CD4-positive, alpha-beta T cell treated with Interleukin-17A for 1 hour (primary cell): ENCODE data around the gene SP4.

Experiments used
- DNase-seq: peaks from one replicate; pipeline ENCODE4 v3.0.0-alpha.2; 2020

SP4 gene

DNA sequence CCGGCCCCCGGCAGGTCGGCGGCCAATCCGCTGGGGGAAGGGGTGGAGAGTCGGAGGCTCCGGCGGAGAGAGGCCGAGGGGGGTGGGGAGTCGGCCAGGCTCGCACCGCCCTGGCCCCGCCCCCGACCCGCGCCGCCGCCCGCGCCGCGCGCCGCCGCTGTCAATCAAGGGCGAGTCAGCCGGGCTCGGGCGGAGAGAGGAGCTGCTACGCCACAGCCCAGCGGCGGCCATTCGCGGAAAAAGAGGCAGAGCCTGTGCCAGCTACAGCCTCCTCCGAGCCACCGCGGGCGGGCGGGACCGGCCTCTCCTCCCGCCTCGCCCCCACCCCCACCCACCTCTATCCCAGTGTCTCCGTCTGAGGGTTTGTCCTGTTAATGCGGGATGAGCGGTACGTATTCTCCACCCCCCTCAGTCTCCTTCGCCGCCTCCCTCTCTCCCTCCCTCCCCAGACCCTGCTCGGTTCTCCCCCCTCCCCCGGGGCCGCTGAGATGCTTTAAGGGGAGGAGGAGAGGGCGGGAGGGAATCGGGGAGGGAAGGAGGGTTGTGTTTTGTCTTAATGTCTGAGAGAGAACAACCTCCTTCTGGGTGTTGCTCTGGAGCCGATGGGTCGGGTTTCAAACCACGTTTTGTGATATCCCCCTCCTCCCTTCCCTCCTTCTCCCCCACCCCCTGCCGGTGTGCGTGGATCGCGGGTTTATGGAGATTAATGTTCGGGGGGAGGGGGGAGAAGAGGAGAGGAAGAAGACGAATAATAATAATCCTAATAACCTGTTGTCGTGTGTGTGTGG is at the start of gene SP4:
SP4 (plus strand) TSS at position 213 of the 788 bp plus-strand sequence; CDS start at position 382, 169 bp downstream.
- peak; percentile 96 for DNase-seq

DNA sequence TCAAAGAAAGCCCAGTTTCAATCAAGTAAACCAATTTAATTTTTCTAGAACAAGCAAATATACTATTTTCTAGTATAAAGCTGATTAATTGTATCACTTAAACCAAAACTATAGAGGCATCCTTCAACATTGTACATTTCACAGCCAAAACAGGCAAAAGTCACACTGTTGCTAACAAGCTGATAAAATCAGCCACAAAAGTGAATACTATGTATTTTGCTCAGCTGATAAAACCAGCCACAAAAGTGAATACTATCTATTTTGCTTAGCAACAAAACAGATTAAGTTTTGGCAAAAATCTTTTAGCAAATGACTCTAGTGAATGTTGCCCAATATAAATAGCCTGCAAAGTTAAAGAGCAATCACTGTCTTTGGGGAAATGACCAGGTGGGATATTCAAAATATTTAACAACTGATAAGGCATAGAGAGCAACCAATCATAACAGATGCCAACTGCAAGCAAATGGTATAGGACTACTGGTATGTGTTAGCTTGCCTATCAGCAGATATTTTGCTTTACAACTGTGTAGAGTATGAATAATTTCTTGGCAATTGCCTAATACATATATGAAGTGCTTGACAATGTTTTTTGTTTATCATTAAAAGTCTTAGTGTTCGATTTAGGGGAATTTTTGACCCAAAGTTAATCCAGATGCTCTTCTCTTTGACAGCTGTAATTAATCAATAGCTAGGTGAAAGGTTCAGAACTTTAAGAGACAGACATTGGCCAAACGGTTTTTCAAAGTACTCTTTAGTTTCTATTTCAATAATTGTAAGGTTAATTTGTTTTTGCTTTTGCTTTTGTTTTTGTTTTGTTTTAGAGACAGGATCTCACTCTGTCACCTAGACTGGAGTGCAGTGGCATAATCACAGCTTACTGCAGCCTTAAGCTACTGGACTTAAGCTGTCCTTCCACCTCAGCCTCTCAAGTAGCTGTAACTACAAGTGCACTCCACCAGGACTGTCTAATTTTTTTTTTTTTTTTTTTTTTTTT is 44.4 kb upstream of the SP4 start:
- peak; percentile 42 for DNase-seq

DNA sequence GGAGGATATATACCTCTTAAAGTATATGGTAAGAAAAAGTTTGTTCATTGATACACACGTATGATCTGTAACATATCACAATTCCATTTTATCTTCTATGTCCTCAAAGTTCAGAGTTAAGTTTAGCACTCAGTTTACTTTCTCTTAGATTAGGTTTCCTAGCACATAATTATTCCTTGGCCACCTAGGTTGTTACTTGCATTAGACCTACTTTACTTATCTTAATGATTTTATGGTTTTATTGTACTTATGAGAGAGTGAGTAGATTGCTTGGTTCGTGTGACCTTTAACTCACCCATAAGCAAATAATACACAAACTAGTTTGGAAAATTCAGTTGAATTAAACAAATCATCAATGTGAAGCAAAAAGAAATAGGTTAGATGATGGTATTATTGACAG is 33.9 kb upstream of the SP4 start:
- no peak for DNase-seq

DNA sequence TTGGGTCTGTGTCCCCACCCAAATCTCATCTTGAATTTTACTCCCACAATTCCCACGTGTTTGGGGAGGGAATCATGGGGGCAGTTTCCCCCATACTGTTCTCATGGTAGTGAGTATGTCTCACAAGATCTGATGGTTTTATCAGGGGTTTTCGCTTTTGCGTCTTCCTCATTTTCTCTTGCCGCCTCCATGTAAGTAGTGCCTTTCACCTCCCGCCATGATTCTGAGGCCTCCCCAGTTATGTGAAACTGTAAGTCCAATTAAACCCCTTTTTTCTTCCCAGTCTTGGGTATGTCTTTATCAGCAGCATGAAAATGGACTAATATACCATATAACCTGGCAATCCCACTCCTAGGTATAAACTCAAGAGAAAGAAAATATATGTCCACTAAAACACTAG is 25.9 kb upstream of the SP4 start:
- DNase-seq: no peak

DNA sequence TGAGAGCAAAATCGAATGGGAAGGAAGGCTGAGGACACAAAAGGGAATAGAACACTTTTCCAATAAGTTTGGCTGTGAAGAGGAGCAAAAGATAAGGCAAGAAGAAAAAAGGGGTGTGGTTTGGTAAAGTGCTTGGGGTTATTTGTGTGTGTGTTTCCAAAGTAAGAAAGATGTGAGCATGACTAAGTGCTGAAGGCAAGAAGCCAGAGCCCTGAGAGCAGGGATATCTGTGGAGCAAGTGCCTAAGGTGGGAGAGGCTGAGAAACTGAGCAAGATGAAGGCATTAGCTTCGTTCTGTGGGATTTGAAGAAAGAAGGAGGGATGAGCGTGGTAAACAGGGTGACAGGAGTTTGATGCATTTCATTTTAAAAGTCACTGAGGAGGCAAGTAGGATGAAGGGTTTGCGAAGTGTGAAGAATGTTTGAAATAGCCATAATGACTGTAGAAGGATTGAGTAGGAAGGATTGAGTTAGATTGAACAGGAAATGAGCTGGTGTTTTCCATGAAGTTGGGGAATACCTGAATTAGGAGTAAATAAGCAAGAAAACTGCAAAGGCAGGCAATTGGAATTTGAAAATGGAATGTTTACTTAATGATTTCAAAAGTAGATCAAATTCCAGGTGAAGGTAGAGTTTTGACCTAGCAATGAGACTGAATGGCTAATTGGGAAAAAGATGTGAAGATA is 19.9 kb upstream of the SP4 start:
- no peak for DNase-seq

DNA sequence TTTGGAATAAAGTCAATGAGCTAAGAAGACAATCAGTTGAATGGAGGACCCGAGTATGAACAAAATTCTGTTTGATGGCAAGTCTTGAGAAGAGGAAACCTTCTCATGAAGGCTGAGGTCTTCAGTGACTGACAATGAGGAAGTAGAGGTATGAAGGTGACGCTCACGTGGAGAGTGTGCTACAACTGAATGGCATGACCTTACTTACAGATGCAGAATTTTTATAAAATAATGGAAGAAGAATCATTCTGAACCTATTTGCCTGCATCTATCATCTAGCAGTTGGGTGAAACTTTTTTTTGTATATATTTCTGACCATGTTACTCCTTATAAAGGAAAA is 19.4 kb upstream of the SP4 start:
- no peak for DNase-seq

DNA sequence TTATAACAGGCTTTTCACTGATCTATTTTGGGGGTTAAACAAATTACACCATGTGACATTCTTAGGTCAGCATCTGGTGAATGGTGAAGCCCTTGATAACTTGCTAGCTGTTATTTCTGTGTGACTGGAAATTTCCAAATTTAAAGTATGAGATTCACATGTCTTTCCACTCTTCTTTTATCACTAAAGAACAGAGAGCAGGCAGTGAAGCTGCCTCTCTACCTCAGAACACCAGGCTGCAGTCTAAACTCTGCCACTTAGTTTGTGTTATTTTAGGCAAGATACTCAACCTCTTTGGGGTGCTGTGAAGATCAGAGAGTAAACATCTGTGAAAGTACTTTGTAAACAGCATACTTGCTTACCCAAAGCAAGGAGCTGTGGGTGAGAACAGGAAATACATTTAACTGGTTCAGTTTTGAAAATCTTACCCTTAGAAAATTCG is 15.5 kb upstream of the SP4 start:
- DNase-seq: peak; percentile 47

DNA sequence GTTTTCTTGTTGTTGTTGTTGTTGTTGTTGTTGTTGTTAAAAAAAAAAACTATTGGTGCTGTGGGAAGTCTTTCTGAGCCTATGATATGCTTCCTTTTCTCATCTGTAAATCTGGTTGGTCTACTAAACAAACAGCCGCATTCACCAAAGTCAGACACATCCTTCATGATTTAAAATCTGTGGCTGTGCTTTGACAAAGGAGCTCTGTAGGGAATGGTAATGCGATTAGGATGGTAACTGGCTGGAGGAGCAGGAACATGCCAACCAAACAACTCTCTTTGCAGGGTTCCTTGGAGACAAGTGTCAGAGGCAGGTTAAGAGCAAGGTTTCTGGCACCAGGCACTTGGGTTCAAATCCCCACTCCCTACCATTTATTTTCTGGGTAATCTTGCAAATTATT is 14.9 kb upstream of the SP4 start:
- DNase-seq: no peak

DNA sequence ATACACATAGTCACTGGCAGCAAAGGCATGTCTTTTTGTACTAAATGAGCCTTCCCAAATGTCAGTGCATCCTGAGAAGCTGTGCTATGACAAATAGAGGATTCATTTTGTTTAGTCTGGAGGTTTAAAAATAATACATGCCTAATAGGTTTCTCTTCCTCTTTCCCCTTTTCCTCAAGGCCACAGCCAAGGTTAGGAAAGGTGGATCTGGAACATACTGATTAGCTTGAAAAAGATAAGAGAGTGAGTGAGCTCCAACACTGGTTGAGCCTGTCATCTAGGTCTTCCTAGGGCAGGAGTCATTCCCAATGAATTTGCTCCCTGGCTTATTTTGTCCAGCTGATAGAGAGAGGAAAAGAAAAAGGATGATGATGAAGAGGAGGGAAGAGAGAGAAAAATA is 14.4 kb upstream of the SP4 start:
- DNase-seq: no peak

DNA sequence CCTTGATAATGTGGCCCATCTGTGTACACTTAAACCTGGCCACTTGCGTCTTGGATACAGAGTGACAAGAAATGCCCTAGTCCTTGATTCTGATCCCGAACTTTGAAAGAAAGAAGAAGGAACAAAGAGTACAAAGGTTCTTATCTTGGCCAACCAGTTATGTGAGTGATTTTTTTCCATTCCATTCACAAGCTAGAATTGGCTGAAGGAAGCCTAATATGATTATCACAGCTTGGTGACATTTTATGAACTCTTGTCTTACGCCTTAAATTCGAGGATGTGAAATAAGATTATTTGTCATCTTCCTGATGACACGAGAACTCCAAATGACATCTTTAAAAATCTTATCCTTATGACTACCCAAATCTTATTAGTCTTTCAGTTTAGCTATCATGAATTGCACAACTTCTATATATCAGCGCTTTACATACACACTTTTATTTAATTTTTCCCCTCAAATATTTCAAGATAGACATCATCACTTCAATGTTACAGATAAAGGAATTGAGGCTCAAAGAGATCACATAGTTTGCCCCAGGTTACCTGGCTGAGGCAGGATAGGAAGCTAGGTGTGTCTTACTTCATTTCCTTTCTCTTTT is 13.0 kb upstream of the SP4 start:
- no peak for DNase-seq

DNA sequence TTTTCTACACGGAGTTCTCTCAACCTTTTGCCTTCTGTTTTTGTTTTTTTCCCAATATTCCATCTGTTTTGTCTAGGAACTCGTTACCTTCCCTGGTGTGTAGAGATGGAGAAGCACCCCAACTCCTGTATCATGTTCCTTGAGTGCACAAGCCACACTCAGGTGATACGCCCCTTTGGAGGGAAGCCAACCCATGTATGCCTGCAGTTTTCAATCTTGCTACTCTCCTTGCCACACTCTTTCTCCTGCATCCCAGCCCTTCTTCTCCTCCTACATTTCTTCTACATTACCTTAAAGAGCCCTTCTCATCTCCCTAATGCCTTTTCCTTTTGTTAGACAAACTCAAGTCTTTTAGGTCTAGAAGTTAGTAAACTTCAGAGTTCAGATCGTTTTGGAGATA is 10.2 kb upstream of the SP4 start:
- no peak for DNase-seq

DNA sequence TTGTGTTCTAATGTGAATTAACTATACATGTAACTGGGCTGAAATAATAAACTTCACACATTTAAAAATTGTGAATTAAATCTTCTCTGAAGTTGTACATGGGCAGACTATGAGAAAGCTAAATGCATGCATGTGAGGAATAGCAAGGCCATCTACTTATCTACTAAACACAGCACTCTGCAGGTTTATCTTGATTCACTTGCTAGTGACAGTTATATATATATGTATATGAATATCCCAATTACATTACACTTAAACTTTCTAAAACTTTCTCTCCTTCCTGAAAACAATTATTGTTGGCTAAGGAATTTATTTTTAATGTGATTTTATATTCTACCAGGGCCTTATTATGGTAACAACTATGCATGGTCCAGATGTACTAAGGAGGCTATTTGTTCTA is 5.1 kb upstream of the SP4 start:
- DNase-seq: no peak

DNA sequence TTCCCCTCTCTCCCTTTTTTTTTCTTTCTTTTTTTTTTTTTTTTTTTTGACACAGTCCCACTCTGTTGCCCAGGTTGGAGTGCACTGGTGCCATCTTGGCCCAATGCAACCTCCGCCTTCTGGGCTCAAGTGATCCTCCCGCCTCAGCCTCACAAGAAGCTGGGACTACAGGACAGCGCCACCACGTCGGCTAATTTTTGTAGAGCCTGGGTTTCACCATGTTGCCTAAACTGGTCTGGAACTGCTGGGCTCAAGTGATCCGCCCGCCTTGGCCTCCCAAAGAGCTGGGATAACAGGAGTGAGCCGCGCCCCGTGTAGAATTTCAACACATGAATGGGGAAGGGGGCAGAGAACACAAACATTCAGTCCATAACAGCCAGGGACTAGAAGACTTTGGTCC is 2.6 kb upstream of the SP4 start:
- DNase-seq: no peak

DNA sequence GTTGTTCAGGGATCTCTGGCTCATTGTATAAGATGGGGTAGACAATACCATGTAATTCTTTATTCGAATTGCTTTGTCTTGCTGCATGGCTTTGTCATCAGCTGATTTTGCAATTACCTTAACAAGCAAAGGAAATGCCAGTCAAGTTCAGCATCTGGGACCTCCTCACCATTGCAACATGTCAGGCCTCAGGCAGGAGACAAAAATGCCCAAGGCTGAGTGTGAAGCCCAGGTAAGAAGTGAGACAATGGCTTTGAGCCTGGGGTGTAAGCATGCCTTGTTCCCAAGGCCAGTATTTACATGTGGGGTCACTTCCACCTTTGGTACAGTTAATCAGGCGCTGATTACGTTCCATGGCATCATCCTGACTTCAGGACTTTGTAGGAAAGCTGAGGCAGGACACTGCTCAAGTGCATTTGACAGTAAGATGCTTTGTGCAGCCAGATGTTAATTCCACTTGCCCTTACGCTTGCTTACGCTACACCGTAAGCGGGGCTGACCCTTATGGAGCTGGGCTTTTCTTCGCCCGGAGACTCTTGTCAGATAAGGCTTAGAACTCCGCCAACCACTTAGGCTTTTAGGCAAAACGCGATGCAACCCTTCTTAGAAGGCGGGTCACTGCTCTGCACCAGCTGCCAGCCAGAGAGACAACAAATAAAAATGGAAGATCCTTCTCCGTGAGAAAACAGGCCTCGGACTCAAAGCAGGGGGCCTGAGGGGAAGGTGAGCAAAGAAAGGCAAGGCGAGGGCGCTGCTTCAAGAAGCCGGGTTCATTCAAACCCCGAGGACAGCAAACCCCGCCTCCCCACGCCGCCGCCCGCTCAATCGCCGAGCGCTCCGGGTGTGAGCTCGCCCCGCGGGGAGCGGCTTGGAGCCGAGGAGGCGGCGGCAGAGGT is 1.3 kb upstream of the SP4 start:
- no peak for DNase-seq

DNA sequence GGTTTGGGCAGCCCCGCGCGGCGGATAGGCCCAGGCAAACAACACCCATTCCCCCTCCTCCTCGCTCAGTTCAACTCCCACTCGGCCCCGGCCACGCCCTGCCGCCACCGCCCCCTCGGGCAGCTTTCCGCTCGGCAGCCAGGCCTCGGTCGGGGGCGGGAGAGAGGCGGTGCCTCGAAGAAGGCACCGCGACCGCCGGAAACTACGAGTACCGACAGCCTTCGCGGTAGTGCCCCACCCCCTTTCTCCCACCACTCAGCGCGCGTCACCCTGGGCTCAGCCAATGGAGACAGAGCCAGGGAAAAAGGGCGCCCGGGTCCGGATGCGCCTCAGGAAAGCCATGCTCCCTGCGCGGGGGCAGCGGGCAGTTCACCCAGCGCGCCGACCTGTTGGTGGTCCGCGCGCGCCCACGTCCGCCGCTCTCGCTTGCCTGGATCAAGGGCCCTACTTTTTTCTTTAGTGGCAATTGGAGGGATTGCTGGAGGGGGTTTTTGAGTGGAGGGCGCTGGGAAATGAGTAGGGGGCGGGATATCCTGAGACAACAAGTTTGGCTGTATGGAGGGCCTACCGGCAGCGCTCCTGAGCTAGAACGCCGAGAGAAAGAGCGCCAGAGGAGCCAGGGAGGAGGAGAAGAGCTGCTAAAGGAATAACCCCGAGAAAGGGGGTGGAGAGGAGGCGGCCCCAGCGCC is 557 bp upstream of the SP4 start:
- peak; percentile 99 for DNase-seq

DNA sequence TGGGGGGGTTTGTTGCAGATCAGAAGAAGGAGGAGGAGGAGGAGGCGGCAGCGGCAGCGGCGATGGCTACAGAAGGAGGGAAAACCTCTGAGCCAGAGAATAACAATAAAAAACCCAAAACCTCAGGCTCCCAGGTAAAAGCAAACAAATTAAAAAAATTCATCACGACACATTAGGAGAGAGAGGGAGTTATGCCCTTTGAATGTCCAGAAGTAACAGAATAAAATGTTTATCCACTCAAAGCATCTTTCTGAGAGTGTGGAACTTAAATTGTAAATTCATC is 717 bp downstream of the SP4 start:
- DNase-seq: no peak

DNA sequence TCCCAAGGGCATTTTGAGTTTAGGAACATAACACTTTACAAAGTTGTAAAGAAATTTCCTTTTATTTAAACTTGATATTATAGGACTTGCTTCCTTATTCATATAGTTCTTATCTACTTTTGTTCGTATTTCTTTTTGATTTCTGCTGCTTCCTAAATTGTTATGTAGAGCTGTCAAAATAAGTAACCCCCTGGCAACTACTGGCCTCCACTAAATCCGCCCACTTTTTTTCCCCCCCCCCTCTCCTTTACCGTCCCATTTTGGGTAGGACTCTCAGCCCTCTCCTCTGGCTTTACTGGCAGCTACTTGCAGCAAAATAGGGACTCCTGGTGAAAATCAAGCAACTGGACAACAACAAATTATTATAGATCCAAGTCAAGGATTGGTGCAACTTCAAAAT is 1.1 kb downstream of the SP4 start:
- DNase-seq: no peak

DNA sequence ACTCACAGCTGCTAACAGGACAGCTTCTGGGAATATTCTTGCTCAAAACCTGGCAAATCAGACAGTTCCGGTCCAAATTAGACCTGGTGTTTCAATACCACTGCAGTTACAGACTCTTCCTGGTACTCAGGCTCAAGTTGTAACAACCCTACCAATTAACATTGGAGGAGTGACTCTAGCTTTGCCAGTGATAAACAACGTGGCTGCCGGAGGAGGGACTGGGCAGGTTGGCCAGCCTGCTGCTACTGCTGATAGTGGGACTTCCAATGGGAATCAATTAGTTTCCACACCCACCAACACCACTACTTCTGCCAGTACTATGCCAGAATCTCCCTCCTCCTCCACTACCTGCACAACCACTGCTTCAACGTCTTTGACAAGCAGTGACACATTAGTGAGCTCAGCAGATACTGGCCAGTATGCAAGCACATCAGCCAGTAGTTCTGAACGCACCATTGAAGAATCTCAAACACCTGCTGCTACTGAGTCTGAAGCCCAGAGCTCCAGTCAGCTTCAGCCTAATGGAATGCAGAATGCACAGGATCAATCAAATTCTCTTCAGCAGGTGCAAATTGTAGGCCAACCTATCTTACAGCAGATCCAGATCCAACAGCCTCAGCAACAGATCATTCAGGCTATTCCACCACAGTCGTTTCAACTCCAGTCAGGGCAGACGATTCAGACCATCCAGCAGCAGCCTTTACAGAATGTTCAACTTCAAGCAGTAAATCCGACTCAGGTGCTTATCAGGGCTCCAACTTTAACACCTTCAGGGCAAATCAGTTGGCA is 2.1 kb downstream of the SP4 start:
- no peak for DNase-seq

DNA sequence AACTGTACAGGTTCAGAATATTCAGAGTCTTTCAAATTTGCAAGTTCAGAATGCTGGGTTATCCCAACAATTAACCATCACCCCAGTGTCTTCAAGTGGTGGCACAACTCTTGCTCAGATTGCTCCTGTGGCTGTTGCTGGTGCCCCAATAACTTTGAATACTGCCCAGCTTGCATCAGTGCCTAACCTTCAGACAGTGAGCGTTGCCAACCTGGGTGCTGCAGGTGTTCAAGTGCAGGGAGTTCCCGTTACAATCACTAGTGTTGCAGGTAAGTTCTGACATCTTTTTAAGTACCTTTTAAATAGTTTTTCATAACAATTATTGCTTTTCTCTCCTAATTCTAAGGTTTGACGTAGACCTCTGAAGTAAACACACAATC is 2.7 kb downstream of the SP4 start:
- DNase-seq: no peak

DNA sequence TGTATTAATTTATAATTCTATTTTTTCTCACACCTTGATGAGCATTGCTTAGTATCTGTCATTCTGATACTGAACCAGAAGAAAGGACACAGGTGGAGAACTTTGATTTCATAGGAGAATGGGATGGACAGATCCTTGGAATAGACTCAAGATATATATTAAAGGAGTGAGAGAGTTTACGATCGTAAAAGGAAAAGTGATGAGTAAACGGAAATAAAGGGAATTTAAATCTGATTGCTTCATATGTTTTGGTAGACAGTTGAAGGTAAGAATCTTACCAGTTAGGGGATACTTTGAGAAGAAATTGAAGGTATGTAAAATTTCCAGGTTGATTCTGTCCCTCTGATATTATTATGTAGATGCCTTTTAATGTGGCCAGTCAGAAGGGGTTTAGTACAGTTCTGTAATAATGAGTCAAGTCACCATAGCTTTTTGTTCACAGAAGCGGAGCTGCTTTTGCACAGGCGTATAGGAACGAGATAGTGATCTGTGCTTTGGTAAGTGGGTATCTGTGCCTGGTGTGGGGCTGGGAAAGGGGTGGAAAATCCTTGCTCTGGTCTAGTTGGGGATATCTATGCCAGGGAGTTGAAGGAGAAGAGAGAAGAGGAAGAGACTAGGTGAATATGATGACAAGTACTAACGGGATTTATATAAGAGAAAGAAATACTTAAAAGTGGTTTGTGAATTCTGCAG is 15.4 kb downstream of the SP4 start:
- no peak for DNase-seq
